Measurements from ENCODE around the gene CAST.
A peak's percentile ranks its signal among the peaks of the same experiment; 100 is the strongest.
"Not testable (repeated sequence)": the region's sequence is repeated elsewhere in the genome, so short reads cannot be mapped to it uniquely, and the experiment has no call there.

The CAST gene, protein sequence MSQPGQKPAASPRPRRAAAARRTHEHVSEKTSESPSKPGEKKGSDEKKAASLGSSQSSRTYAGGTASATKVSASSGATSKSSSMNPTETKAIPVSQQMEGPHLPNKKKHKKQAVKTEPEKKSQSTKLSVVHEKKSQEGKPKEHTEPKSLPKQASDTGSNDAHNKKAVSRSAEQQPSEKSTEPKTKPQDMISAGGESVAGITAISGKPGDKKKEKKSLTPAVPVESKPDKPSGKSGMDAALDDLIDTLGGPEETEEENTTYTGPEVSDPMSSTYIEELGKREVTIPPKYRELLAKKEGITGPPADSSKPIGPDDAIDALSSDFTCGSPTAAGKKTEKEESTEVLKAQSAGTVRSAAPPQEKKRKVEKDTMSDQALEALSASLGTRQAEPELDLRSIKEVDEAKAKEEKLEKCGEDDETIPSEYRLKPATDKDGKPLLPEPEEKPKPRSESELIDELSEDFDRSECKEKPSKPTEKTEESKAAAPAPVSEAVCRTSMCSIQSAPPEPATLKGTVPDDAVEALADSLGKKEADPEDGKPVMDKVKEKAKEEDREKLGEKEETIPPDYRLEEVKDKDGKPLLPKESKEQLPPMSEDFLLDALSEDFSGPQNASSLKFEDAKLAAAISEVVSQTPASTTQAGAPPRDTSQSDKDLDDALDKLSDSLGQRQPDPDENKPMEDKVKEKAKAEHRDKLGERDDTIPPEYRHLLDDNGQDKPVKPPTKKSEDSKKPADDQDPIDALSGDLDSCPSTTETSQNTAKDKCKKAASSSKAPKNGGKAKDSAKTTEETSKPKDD

DNA sequence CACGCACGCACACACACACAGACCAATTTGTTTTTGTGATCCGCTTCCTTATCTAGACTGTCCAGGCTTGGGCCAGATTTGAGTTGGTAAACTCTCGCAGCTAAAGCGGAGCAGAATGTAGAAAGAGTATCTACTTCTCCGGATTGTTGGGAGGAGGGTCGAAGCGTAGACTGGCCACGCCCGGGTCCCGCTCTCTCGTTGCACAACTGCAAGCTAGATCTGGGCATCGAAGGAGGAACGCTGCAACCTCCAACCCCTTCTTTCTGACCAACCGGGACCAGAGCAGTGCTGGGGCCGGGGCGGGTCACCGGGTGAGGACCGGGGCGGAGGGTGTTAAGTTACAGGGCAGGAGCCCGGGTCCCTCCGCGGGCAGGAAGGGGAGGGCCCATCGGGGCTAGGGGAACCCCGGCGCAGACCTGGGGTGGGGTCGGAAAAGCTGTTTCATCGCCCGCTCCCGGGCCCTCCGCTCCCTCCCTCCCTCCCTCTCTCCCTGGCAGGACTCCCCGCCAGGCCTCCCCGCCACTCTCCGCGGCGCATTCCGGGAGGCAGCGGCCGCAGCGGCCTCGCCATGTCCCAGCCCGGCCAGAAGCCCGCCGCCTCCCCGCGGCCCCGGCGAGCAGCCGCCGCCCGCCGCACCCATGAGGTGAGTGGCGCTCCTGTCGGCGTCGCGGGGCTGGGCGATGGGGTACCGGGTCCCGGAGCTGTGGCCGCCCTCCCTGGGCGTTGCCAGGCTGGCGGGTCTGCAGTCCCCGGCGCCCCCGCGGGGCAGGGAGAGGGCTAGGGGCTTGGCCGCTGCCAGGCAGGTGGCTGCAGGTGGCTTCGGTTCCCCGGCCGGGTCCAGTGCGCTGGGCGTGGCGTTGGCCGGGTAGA, at the start of gene CAST:
Gene CAST (plus strand): TSS at position 522 of the 870 bp plus-strand sequence. CDS start 47 bp downstream, at position 569.
- H3K4me3 ChIP-seq (ENCODE audit: low read depth, low read length), result peak within 1 kb of the TSS; percentile 58
- TF ChIP-seq, protein P1, sequence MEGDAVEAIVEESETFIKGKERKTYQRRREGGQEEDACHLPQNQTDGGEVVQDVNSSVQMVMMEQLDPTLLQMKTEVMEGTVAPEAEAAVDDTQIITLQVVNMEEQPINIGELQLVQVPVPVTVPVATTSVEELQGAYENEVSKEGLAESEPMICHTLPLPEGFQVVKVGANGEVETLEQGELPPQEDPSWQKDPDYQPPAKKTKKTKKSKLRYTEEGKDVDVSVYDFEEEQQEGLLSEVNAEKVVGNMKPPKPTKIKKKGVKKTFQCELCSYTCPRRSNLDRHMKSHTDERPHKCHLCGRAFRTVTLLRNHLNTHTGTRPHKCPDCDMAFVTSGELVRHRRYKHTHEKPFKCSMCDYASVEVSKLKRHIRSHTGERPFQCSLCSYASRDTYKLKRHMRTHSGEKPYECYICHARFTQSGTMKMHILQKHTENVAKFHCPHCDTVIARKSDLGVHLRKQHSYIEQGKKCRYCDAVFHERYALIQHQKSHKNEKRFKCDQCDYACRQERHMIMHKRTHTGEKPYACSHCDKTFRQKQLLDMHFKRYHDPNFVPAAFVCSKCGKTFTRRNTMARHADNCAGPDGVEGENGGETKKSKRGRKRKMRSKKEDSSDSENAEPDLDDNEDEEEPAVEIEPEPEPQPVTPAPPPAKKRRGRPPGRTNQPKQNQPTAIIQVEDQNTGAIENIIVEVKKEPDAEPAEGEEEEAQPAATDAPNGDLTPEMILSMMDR (IDR thresholded peaks at IDR 0.05; ENCODE audit: borderline replicate concordance, insufficient read depth, low read depth, low read length), result no peak

DNA sequence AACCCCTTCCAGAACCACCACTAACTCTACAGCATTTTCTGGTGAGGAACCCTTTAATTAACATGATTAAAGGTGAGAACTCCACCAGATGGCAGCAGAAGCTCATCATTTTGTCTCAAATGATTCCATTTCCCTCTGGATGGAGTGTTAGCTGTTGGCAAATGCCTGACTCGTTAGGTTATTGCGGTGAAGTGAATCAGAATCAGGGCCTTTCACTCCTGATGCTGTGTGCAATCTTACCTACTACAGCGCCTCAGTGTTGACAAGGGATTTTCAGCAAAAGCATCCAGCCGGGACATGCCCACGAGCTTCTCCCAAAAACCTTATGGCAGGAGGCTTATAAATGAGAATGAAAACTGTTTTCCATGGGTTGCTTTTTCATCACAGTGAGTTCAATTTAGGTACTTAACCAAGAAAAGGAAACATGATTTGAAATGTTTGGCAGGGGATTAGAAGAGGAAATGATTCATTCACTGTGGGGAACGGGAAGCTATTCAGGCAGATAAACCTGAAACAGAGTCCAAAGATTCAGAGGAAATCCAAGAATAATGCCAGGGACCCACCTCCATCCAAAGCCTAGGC, 48.0 kb upstream of the CAST start:
- TF ChIP-seq, protein P1 (IDR thresholded peaks at IDR 0.05; ENCODE audit: borderline replicate concordance, insufficient read depth, low read depth, low read length), result peak; percentile 24; the same call in 1 of the 2 replicates
- H3K4me3 ChIP-seq (ENCODE audit: low read depth, low read length), result no peak overlapping the region

DNA sequence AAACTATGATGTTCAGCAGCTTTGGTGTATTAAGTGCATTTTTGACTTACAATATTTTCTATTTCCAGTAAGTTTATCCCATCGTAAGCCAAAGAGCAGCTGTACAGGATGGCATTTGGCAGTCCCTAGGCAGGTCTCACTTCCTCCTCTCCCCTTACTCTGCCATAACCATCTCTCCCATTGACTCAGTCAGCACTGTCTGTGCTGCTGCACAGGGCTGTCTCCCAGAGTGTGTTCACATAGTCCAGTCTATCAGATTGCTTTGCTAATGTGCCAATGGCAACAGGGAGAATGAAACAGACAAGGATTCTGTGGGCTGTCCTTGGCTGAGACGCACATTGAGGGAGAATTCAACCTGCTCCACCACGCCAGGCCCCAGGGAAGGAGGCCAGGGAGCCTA, 47.0 kb upstream of the CAST start:
- TF ChIP-seq, protein P1 (IDR thresholded peaks at IDR 0.05; ENCODE audit: borderline replicate concordance, insufficient read depth, low read depth, low read length), result no peak
- H3K4me3 ChIP-seq (ENCODE audit: low read depth, low read length), result no peak overlapping the region

DNA sequence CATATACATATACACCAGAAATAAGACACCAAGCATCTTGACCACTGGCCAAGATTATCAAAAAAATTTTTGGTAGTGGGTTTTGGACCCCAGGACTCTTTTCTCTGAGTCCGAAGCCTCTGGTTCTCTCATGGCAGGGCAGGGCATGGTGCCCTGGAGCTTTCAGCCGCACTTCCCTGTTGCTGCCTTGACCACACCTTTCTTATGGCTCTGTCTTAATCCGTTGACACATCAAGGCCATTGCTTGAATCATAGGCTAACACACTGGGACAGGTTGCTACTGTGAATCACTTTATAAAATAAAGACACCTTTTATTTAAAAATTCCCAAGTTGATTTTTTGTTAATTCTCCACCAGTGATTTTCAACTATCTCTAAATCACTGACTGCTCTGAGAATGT, 45.4 kb upstream of the CAST start:
- TF ChIP-seq, protein P1 (IDR thresholded peaks at IDR 0.05; ENCODE audit: borderline replicate concordance, insufficient read depth, low read depth, low read length), result no peak
- H3K4me3 ChIP-seq (ENCODE audit: low read depth, low read length), result no peak overlapping the region

DNA sequence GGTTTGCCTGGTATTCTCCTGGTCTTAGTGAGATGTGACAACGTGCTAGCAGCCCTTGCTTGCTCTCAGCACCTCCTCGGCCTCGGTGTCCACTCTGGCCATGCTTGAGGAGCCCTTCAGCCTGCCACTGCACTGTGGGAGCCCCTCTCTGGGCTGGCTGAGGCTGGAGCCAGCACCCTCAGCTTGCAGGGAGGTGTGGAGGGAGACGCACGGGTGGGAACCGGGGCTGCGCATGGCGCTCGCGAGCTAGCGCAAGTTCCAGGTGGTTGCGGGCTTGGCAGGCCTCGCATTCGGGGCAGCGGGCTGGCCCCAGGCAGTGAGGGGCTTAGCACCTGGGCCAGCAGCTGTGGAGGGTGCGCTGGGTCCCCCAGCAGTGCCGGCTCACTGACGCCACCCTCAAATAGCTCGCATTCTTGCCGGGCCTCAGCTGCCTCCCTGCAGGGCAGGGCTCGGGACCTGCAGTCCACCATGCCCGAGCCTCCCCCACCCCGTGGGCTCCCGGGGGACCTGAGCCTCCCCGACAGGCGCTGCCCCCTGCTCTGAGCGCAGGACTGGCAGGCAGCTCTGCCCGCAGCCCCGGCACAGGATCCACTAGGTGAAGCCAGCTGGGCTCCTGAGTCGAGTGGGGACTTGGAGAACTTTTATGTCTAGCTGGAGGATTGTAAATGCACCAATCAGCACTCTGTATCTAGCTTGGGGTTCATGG, 43.7 kb upstream of the CAST start:
- H3K4me3 ChIP-seq (ENCODE audit: low read depth, low read length), result not testable (repeated sequence)

DNA sequence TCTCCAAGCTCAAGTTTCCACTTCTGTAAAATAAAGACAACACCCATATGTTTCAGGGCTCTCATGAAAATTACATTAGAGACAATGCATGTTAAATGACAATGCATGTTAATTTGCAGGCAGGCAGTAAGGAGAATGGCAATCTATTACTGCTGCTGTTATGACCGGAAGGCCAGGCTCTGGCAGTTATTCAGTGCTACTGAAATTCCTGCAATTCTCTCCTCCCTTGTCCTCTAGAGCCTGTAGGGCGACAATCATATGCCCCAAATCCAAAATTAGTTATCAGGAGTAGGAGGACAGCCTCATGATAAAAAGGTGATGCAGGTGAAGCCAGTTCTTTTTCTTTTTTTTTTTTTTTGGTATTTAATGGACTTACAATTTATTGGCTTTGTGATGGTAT, 42.2 kb upstream of the CAST start:
- no peak overlapping the region for H3K4me3 ChIP-seq (ENCODE audit: low read depth, low read length)
- TF ChIP-seq, protein P1 (IDR thresholded peaks at IDR 0.05; ENCODE audit: borderline replicate concordance, insufficient read depth, low read depth, low read length), result no peak
